ENCODE measurements around the gene FLRT3. TPM values are rescaled to one million over a fixed set of nuclear protein-coding genes. Genes with fewer than 3 reads are reported as not detected.

Gene FLRT3
- polyA plus RNA-seq, 1 donor (not counting 4 experiments of a cell fraction or from before 2014, with no cell fraction given): 91.7 TPM

- dilution Hi-C loops (cut with MboI; ENCODE audit: extremely low pct_ligation_motif_present, low sequenced_read_pairs): no loop called here
- H3K27me3 ChIP-seq (ENCODE audit: control insufficient read depth, extremely low read depth, insufficient read depth, low read length): no peaks in the 10 kb centered on the region
These were observed 25.4 kb downstream of the FLRT3 start for GRCh38 chr20:14312001-14312400.

GRCh38 chr20:14310977-14311627 is 26.3 kb downstream of the FLRT3 start:
- FAIRE-seq: no peak
- no peaks in the 10 kb centered on the region for H3K9me3 ChIP-seq (ENCODE audit: control insufficient read depth, low read depth, low read length)
- no peaks in the 10 kb centered on the region for H4K20me1 ChIP-seq (ENCODE audit: control insufficient read depth, extremely low read depth, insufficient read depth, low read length)
- dilution Hi-C loops (cut with MboI; ENCODE audit: extremely low pct_ligation_motif_present, low sequenced_read_pairs): no loop called here
- no peaks in the 10 kb centered on the region for H3K27me3 ChIP-seq (ENCODE audit: control insufficient read depth, extremely low read depth, insufficient read depth, low read length)
- TF ChIP-seq CTCF (optimal IDR thresholded peaks at IDR 0.05 in 1 of 3, IDR thresholded peaks at IDR 0.05 in 1 of 3, conservative IDR thresholded peaks at IDR 0.05 in 1 of 3; ENCODE audit: extremely low read depth in 1 of 3, insufficient read depth in 2 of 3, low read length in 3 of 3) (no peak), EZH2 (IDR thresholded peaks at IDR 0.05; ENCODE audit: low read length) (no peak)
- no peak overlapping the region for H3K9ac ChIP-seq (ENCODE audit: control insufficient read depth, extremely low read depth, insufficient read depth, low read length)
- no peak for DNase-seq (ENCODE audit: low read depth, low spot score)
- H2AFZ ChIP-seq (ENCODE audit: control insufficient read depth, low read length): no peak overlapping the region
- H3K27ac ChIP-seq (ENCODE audit: control insufficient read depth, insufficient read depth, low read length): no peak overlapping the region
- H3K4me2 ChIP-seq (ENCODE audit: control insufficient read depth, extremely low read depth, insufficient read depth, low read depth, low read length): no peak overlapping the region
- no peaks in the 10 kb centered on the region for H3K4me1 ChIP-seq (ENCODE audit: control insufficient read depth, extremely low read depth, insufficient read depth, low read length)
- no peaks in the 10 kb centered on the region for H3K36me3 ChIP-seq (ENCODE audit: control insufficient read depth in 2 of 2, extremely low read depth in 1 of 2, insufficient read depth in 2 of 2, low read length in 2 of 2)
- no peaks in the 10 kb centered on the region for H3K79me2 ChIP-seq (ENCODE audit: control insufficient read depth, insufficient read depth, low read length)
- no peak overlapping the region for H3K4me3 ChIP-seq (ENCODE audit: control insufficient read depth in 2 of 3, extremely low read depth in 1 of 3, insufficient read depth in 2 of 3, low read depth in 1 of 3, low read length in 3 of 3)
- no peaks in the 10 kb centered on the region for H3K9me1 ChIP-seq (ENCODE audit: control insufficient read depth, extremely low read depth, insufficient read depth, low read length)

More at GRCh38 chr20:14312001-14312400, 25.4 kb downstream of the FLRT3 start:
- H3K4me3 ChIP-seq (ENCODE audit: control insufficient read depth in 2 of 3, extremely low read depth in 1 of 3, insufficient read depth in 2 of 3, low read depth in 1 of 3, low read length in 3 of 3): no peak overlapping the region
- no peak overlapping the region for H3K9ac ChIP-seq (ENCODE audit: control insufficient read depth, extremely low read depth, insufficient read depth, low read length)
- H2AFZ ChIP-seq (ENCODE audit: control insufficient read depth, low read length): no peak overlapping the region
- FAIRE-seq (no peak), DNase-seq (ENCODE audit: low read depth, low spot score) (no peak)
- no peaks in the 10 kb centered on the region for H3K4me1 ChIP-seq (ENCODE audit: control insufficient read depth, extremely low read depth, insufficient read depth, low read length)
- H3K27ac ChIP-seq (ENCODE audit: control insufficient read depth, insufficient read depth, low read length): no peak overlapping the region
- no peaks in the 10 kb centered on the region for H3K36me3 ChIP-seq (ENCODE audit: control insufficient read depth in 2 of 2, extremely low read depth in 1 of 2, insufficient read depth in 2 of 2, low read length in 2 of 2)
- H3K9me1 ChIP-seq (ENCODE audit: control insufficient read depth, extremely low read depth, insufficient read depth, low read length): no peaks in the 10 kb centered on the region
- H3K4me2 ChIP-seq (ENCODE audit: control insufficient read depth, extremely low read depth, insufficient read depth, low read depth, low read length): no peak overlapping the region
- H3K79me2 ChIP-seq (ENCODE audit: control insufficient read depth, insufficient read depth, low read length): no peaks in the 10 kb centered on the region
- no peaks in the 10 kb centered on the region for H4K20me1 ChIP-seq (ENCODE audit: control insufficient read depth, extremely low read depth, insufficient read depth, low read length)
- TF ChIP-seq EZH2 (IDR thresholded peaks at IDR 0.05; ENCODE audit: low read length) (no peak), CTCF (optimal IDR thresholded peaks at IDR 0.05 in 1 of 3, IDR thresholded peaks at IDR 0.05 in 1 of 3, conservative IDR thresholded peaks at IDR 0.05 in 1 of 3; ENCODE audit: extremely low read depth in 1 of 3, insufficient read depth in 2 of 3, low read length in 3 of 3) (no peak)
- H3K9me3 ChIP-seq (ENCODE audit: control insufficient read depth, low read depth, low read length): no peaks in the 10 kb centered on the region

All from keratinocyte (primary cell).